Progenitor cell of endocrine pancreas (in vitro differentiated cells): ENCODE results near the gene NAA35. TPM values are rescaled to one million over a fixed set of nuclear protein-coding genes. Genes with fewer than 3 reads are reported as not detected.
A peak's percentile ranks its signal among the peaks of the same experiment; 100 is the strongest.

Experiments
- DNase-seq: peaks from one replicate; pipeline ENCODE4 v3.0.0; 2021; ENCODE audit warnings: low spot score; ENCODE audit not compliant: unreplicated experiment
- H3K27ac Mint-ChIP-seq: 2 replicates; pipeline ENCODE4 v1.8.0; 2021; ENCODE audit warnings: mild to moderate bottlenecking, moderate library complexity, mixed read lengths
- H3K27me3 Mint-ChIP-seq: 2 replicates; pipeline ENCODE4 v1.8.0; 2021; ENCODE audit warnings: mixed read lengths
- H3K36me3 Mint-ChIP-seq: 2 replicates; pipeline ENCODE4 v1.8.0; 2022; ENCODE audit warnings: mixed read lengths; ENCODE audit not compliant: insufficient read depth
- H3K4me1 Mint-ChIP-seq: 2 replicates; pipeline ENCODE4 v1.8.0; 2021; ENCODE audit warnings: low read depth, mixed read lengths
- H3K4me3 Mint-ChIP-seq: 2 replicates; pipeline ENCODE4 v1.8.0; 2021; ENCODE audit warnings: low read depth, mild to moderate bottlenecking, moderate library complexity, mixed read lengths
- H3K9me3 Mint-ChIP-seq: 2 replicates; pipeline ENCODE4 v1.8.0; 2021; ENCODE audit warnings: low read depth, mixed read lengths
- CTCF ChIP-seq: fragments of 200-600 bp; sonication (generic); IDR thresholded peaks from one replicate; pipeline ENCODE4 v1.5.0; 2021; ENCODE audit warnings: antibody characterized with exemption, mild to moderate bottlenecking; ENCODE audit not compliant: unreplicated experiment
- total RNA-seq: library from RNA; stranded (reverse); gene quantifications from 2 replicates; pipeline ENCODE4 v1.2.1, GENCODE V29; 2021

The NAA35 gene
- total RNA-seq, 1 donor from 2014 or later, result 37.3 TPM

- peaks cover 1% of the 10 kb centered on the region for H3K36me3 Mint-ChIP-seq
- H3K4me1 Mint-ChIP-seq, result no peaks in the 10 kb centered on the region
- H3K4me3 Mint-ChIP-seq, result no peak overlapping the region
- no peak for TF ChIP-seq CTCF
- H3K27me3 Mint-ChIP-seq, result no peaks in the 10 kb centered on the region
- H3K27ac Mint-ChIP-seq, result no peak overlapping the region
- DNase-seq, result no peak
- no peaks in the 10 kb centered on the region for H3K9me3 Mint-ChIP-seq
These were observed 41.6 kb upstream of the NAA35 start for GRCh38 chr9:85899388-85899787.

GRCh38 chr9:85900504-85901201 is 40.3 kb upstream of the NAA35 start:
- no peak overlapping the region for H3K4me3 Mint-ChIP-seq

GRCh38 chr9:85904975-85905374 is 36.0 kb upstream of the NAA35 start:
- Mint-ChIP-seq H3K27me3 (no peaks in the 10 kb centered on the region), H3K4me3 (no peak overlapping the region), H3K36me3 (peaks cover under 1% of the 10 kb centered on the region), H3K9me3 (peaks cover 3% of the 10 kb centered on the region), H3K27ac (no peak overlapping the region), H3K4me1 (peaks cover 7% of the 10 kb centered on the region)
- no peak for DNase-seq
- TF ChIP-seq CTCF, result no peak

More at GRCh38 chr9:85900504-85901201, 40.3 kb upstream of the NAA35 start:
- Mint-ChIP-seq H3K27ac (no peak overlapping the region), H3K27me3 (no peaks in the 10 kb centered on the region), H3K36me3 (peaks cover 1% of the 10 kb centered on the region), H3K4me1 (peaks cover 4% of the 10 kb centered on the region), H3K9me3 (no peaks in the 10 kb centered on the region)
- no peak for DNase-seq
- TF ChIP-seq CTCF, result peak; percentile 57

GRCh38 chr9:85905957-85906356 is 35.0 kb upstream of the NAA35 start:
- TF ChIP-seq CTCF, result no peak
- no peaks in the 10 kb centered on the region for H3K36me3 Mint-ChIP-seq

GRCh38 chr9:85909390-85909789 is 31.6 kb upstream of the NAA35 start:
- TF ChIP-seq CTCF, result no peak
- peaks cover 3% of the 10 kb centered on the region for H3K9me3 Mint-ChIP-seq
- H3K27me3 Mint-ChIP-seq, result peaks cover 4% of the 10 kb centered on the region
- H3K27ac Mint-ChIP-seq, result no peak overlapping the region
- H3K4me3 Mint-ChIP-seq, result no peak overlapping the region
- DNase-seq, result no peak
- H3K4me1 Mint-ChIP-seq, result peaks cover 7% of the 10 kb centered on the region
- H3K36me3 Mint-ChIP-seq, result no peaks in the 10 kb centered on the region

More at GRCh38 chr9:85905957-85906356, 35.0 kb upstream of the NAA35 start:
- Mint-ChIP-seq H3K4me3 (no peak overlapping the region), H3K27me3 (no peaks in the 10 kb centered on the region), H3K9me3 (peaks cover 3% of the 10 kb centered on the region), H3K27ac (no peak overlapping the region), H3K4me1 (peaks cover 7% of the 10 kb centered on the region)
- no peak for DNase-seq
